ENCODE results near the gene FMN1.

FMN1 gene

GRCh38 chr15:32870240-32871033, 324.1 kb downstream of the FMN1 start:
- no peak overlapping the region for H3K9ac ChIP-seq (ENCODE audit: low read depth, low read length)

GRCh38 chr15:32869776-32870175, 324.7 kb downstream of the FMN1 start:
- Histone ChIP-seq H3K4me1 (ENCODE audit: insufficient read depth, low read length) (peaks cover 10% of the 10 kb centered on the region; the same call in 1 of the 2 replicates), H3K27ac (ENCODE audit: low read depth, low read length) (no peak overlapping the region), H3K9ac (ENCODE audit: low read depth, low read length) (no peak overlapping the region), H3K27me3 (ENCODE audit: insufficient read depth, low read length) (no peaks in the 10 kb centered on the region), H3K36me3 (ENCODE audit: insufficient read depth, low read length) (no peaks in the 10 kb centered on the region), H3K4me3 (ENCODE audit: low read length) (no peak overlapping the region), H3K9me3 (ENCODE audit: insufficient read depth, low read depth, low read length) (no peaks in the 10 kb centered on the region)
- WGBS, result 93% methylated on average over 4 of the region's 4 CpGs

More at GRCh38 chr15:32870240-32871033, 324.1 kb downstream of the FMN1 start:
- Histone ChIP-seq H3K4me3 (ENCODE audit: low read length) (no peak overlapping the region), H3K4me1 (ENCODE audit: insufficient read depth, low read length) (peaks cover 10% of the 10 kb centered on the region; the same call in 1 of the 2 replicates), H3K36me3 (ENCODE audit: insufficient read depth, low read length) (no peaks in the 10 kb centered on the region), H3K27ac (ENCODE audit: low read depth, low read length) (no peak overlapping the region), H3K27me3 (ENCODE audit: insufficient read depth, low read length) (no peaks in the 10 kb centered on the region), H3K9me3 (ENCODE audit: insufficient read depth, low read depth, low read length) (no peaks in the 10 kb centered on the region)
- WGBS, result 94% methylated on average over 10 of the region's 14 CpGs

- no peaks in the 10 kb centered on the region for H3K27me3 ChIP-seq (ENCODE audit: insufficient read depth, low read length)
- peaks cover 11% of the 10 kb centered on the region; the same call in 1 of the 2 replicates for H3K4me1 ChIP-seq (ENCODE audit: insufficient read depth, low read length)
- 88% methylated on average over 9 of the region's 9 CpGs for WGBS
- H3K9ac ChIP-seq (ENCODE audit: low read depth, low read length), result no peak overlapping the region
- no peaks in the 10 kb centered on the region for H3K9me3 ChIP-seq (ENCODE audit: insufficient read depth, low read depth, low read length)
- no peak overlapping the region for H3K4me3 ChIP-seq (ENCODE audit: low read length)
- no peak overlapping the region for H3K27ac ChIP-seq (ENCODE audit: low read depth, low read length)
- H3K36me3 ChIP-seq (ENCODE audit: insufficient read depth, low read length), result no peaks in the 10 kb centered on the region
Measured at GRCh38 chr15:32867313-32867626, 327.2 kb downstream of the FMN1 start.

GRCh38 chr15:32866454-32867312, 327.8 kb downstream of the FMN1 start:
- H3K9me3 ChIP-seq (ENCODE audit: insufficient read depth, low read depth, low read length), result no peaks in the 10 kb centered on the region
- no peaks in the 10 kb centered on the region for H3K27me3 ChIP-seq (ENCODE audit: insufficient read depth, low read length)
- no peaks in the 10 kb centered on the region for H3K36me3 ChIP-seq (ENCODE audit: insufficient read depth, low read length)
- H3K4me1 ChIP-seq (ENCODE audit: insufficient read depth, low read length), result peaks cover 17% of the 10 kb centered on the region
- H3K9ac ChIP-seq (ENCODE audit: low read depth, low read length), result no peak overlapping the region
- no peak overlapping the region for H3K4me3 ChIP-seq (ENCODE audit: low read length)
- WGBS, result 73% methylated on average over 6 of the region's 6 CpGs
- H3K27ac ChIP-seq (ENCODE audit: low read depth, low read length), result no peak overlapping the region

- 91% methylated on average over 2 of the region's 3 CpGs for WGBS
- H3K4me1 ChIP-seq (ENCODE audit: insufficient read depth, low read length), result peaks cover 28% of the 10 kb centered on the region
Measured at GRCh38 chr15:32864841-32865240, 329.7 kb downstream of the FMN1 start.

GRCh38 chr15:32864051-32864450, 330.5 kb downstream of the FMN1 start:
- no peak overlapping the region for H3K4me3 ChIP-seq (ENCODE audit: low read length)
- no peak overlapping the region for H3K27ac ChIP-seq (ENCODE audit: low read depth, low read length)
- WGBS, result no CpG with 5 or more reads among the region's 1 CpG
- H3K36me3 ChIP-seq (ENCODE audit: insufficient read depth, low read length), result no peaks in the 10 kb centered on the region
- H3K9me3 ChIP-seq (ENCODE audit: insufficient read depth, low read depth, low read length), result no peaks in the 10 kb centered on the region
- H3K27me3 ChIP-seq (ENCODE audit: insufficient read depth, low read length), result no peaks in the 10 kb centered on the region
- H3K4me1 ChIP-seq (ENCODE audit: insufficient read depth, low read length), result peaks cover 28% of the 10 kb centered on the region
- no peak overlapping the region for H3K9ac ChIP-seq (ENCODE audit: low read depth, low read length)

More at GRCh38 chr15:32864841-32865240, 329.7 kb downstream of the FMN1 start:
- H3K27me3 ChIP-seq (ENCODE audit: insufficient read depth, low read length), result no peaks in the 10 kb centered on the region
- no peaks in the 10 kb centered on the region for H3K36me3 ChIP-seq (ENCODE audit: insufficient read depth, low read length)
- H3K27ac ChIP-seq (ENCODE audit: low read depth, low read length), result no peak overlapping the region
- H3K9me3 ChIP-seq (ENCODE audit: insufficient read depth, low read depth, low read length), result no peaks in the 10 kb centered on the region
- H3K4me3 ChIP-seq (ENCODE audit: low read length), result no peak overlapping the region
- no peak overlapping the region for H3K9ac ChIP-seq (ENCODE audit: low read depth, low read length)

GRCh38 chr15:32861761-32862160, 332.8 kb downstream of the FMN1 start:
- 55% methylated on average over 14 of the region's 14 CpGs for WGBS
- peaks cover 27% of the 10 kb centered on the region for H3K4me1 ChIP-seq (ENCODE audit: insufficient read depth, low read length)

GRCh38 chr15:32861174-32861573, 333.3 kb downstream of the FMN1 start:
- H3K27ac ChIP-seq (ENCODE audit: low read depth, low read length), result no peak overlapping the region
- peaks cover 28% of the 10 kb centered on the region for H3K4me1 ChIP-seq (ENCODE audit: insufficient read depth, low read length)
- no peaks in the 10 kb centered on the region for H3K36me3 ChIP-seq (ENCODE audit: insufficient read depth, low read length)
- H3K9ac ChIP-seq (ENCODE audit: low read depth, low read length), result no peak overlapping the region; the same call in 1 of the 2 replicates
- WGBS, result 95% methylated on average over 4 of the region's 5 CpGs
- no peak overlapping the region for H3K4me3 ChIP-seq (ENCODE audit: low read length)
- H3K9me3 ChIP-seq (ENCODE audit: insufficient read depth, low read depth, low read length), result no peaks in the 10 kb centered on the region
- H3K27me3 ChIP-seq (ENCODE audit: insufficient read depth, low read length), result no peaks in the 10 kb centered on the region

More at GRCh38 chr15:32861761-32862160, 332.8 kb downstream of the FMN1 start:
- H3K27me3 ChIP-seq (ENCODE audit: insufficient read depth, low read length), result no peaks in the 10 kb centered on the region
- peak overlapping the region; percentile 49; the same call in 1 of the 2 replicates for H3K27ac ChIP-seq (ENCODE audit: low read depth, low read length)
- no peaks in the 10 kb centered on the region for H3K9me3 ChIP-seq (ENCODE audit: insufficient read depth, low read depth, low read length)
- peak overlapping the region; percentile 19; the same call in 1 of the 2 replicates for H3K9ac ChIP-seq (ENCODE audit: low read depth, low read length)
- H3K36me3 ChIP-seq (ENCODE audit: insufficient read depth, low read length), result no peaks in the 10 kb centered on the region
- H3K4me3 ChIP-seq (ENCODE audit: low read length), result no peak overlapping the region

- Histone ChIP-seq H3K4me3 (ENCODE audit: low read length) (no peak overlapping the region), H3K27ac (ENCODE audit: low read depth, low read length) (no peak overlapping the region), H3K9ac (ENCODE audit: low read depth, low read length) (no peak overlapping the region), H3K4me1 (ENCODE audit: insufficient read depth, low read length) (peaks cover 38% of the 10 kb centered on the region), H3K9me3 (ENCODE audit: insufficient read depth, low read depth, low read length) (no peaks in the 10 kb centered on the region), H3K27me3 (ENCODE audit: insufficient read depth, low read length) (no peaks in the 10 kb centered on the region), H3K36me3 (ENCODE audit: insufficient read depth, low read length) (no peaks in the 10 kb centered on the region)
- WGBS, result 87% methylated on average over 2 of the region's 2 CpGs
Measured at GRCh38 chr15:32859996-32860395, 334.5 kb downstream of the FMN1 start.

GRCh38 chr15:32859251-32859650, 335.3 kb downstream of the FMN1 start:
- Histone ChIP-seq H3K4me3 (ENCODE audit: low read length) (no peak overlapping the region), H3K9ac (ENCODE audit: low read depth, low read length) (no peak overlapping the region), H3K4me1 (ENCODE audit: insufficient read depth, low read length) (peaks cover 39% of the 10 kb centered on the region), H3K9me3 (ENCODE audit: insufficient read depth, low read depth, low read length) (no peaks in the 10 kb centered on the region), H3K36me3 (ENCODE audit: insufficient read depth, low read length) (no peaks in the 10 kb centered on the region), H3K27ac (ENCODE audit: low read depth, low read length) (no peak overlapping the region), H3K27me3 (ENCODE audit: insufficient read depth, low read length) (no peaks in the 10 kb centered on the region)
- WGBS, result 95% methylated on average over 3 of the region's 3 CpGs

- Histone ChIP-seq H3K36me3 (ENCODE audit: insufficient read depth, low read length) (no peaks in the 10 kb centered on the region), H3K9me3 (ENCODE audit: insufficient read depth, low read depth, low read length) (no peaks in the 10 kb centered on the region), H3K27ac (ENCODE audit: low read depth, low read length) (no peak overlapping the region), H3K4me1 (ENCODE audit: insufficient read depth, low read length) (peaks cover 54% of the 10 kb centered on the region), H3K27me3 (ENCODE audit: insufficient read depth, low read length) (no peaks in the 10 kb centered on the region), H3K4me3 (ENCODE audit: low read length) (no peak overlapping the region), H3K9ac (ENCODE audit: low read depth, low read length) (no peak overlapping the region)
- 91% methylated on average over 2 of the region's 2 CpGs for WGBS
Measured at GRCh38 chr15:32857732-32858131, 336.8 kb downstream of the FMN1 start.
